ENCODE results near the gene EMC8. TPM values are rescaled to one million over a fixed set of nuclear protein-coding genes. Genes with fewer than 3 reads are reported as not detected.

Gene EMC8
- total RNA-seq, 2 experiments from 2014 or later: 24.0 to 27.6 TPM

- Mint-ChIP-seq H3K4me1 (peaks cover 3% of the 10 kb centered on the region), H3K9me3 (peaks cover 5% of the 10 kb centered on the region), H3K36me3 (ENCODE audit: low read depth) (peaks cover 3% of the 10 kb centered on the region), H3K27me3 (peaks cover 23% of the 10 kb centered on the region), H3K27ac (no peak overlapping the region), H3K4me3 (no peak overlapping the region)
- ChIA-PET CTCF (no interaction called here), POLR2A (no interaction called here)
- DNase-seq: no peak
Measured at GRCh38 chr16:85830821-85831220, 31.5 kb upstream of the EMC8 start.

DNA sequence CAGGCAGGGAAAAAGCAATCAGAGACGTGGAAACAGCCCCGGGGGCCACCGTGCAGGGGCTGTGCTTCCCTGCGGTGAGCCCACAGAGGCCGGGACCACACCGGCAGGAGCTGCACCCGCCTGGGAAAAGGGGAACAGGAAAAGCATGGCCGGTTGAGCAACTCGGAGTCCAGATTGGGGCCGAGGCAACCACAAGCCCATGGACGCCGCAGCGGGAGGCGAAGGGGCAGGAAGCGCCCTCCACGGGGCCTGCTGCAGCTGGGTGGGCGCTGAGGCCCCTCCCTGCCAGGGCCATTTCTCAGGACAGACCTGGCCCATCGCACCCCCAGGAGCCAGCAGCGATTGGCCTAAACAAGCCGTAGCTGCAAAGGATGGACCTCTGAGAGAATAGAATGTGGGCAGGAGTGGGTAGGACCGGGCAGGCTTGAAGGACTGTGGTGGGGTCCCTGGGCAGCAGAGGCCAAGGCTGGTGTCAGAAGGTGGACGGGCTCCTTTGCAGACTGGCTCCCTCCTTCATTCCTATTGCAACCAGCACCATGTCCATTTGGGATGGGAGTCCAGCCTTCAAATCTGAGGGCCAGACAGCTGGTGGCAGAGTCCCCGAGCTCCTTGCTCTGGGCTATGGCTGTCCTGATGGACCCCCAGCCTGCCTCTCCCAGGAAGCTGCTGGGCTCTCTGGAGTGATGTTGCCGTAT, 30.6 kb upstream of the EMC8 start:
- ChIA-PET POLR2A (no interaction called here), CTCF (no interaction called here)
- peaks cover 3% of the 10 kb centered on the region for H3K36me3 Mint-ChIP-seq (ENCODE audit: low read depth)
- H3K27ac Mint-ChIP-seq: no peak overlapping the region
- peaks cover 23% of the 10 kb centered on the region for H3K27me3 Mint-ChIP-seq
- peaks cover 5% of the 10 kb centered on the region for H3K9me3 Mint-ChIP-seq
- DNase-seq: no peak
- H3K4me1 Mint-ChIP-seq: peaks cover 3% of the 10 kb centered on the region
- no peak overlapping the region for H3K4me3 Mint-ChIP-seq

- Mint-ChIP-seq H3K27me3 (peaks cover 23% of the 10 kb centered on the region), H3K4me1 (peaks cover 3% of the 10 kb centered on the region), H3K4me3 (no peak overlapping the region), H3K36me3 (ENCODE audit: low read depth) (peaks cover 3% of the 10 kb centered on the region), H3K27ac (no peak overlapping the region), H3K9me3 (peaks cover 5% of the 10 kb centered on the region)
- no peak for DNase-seq
- ChIA-PET POLR2A (no interaction called here), CTCF (no interaction called here)
Measured at GRCh38 chr16:85829171-85829719, 29.9 kb upstream of the EMC8 start.

- POLR2A ChIA-PET: no interaction called here
Measured at GRCh38 chr16:85828166-85828565, 28.8 kb upstream of the EMC8 start.

DNA sequence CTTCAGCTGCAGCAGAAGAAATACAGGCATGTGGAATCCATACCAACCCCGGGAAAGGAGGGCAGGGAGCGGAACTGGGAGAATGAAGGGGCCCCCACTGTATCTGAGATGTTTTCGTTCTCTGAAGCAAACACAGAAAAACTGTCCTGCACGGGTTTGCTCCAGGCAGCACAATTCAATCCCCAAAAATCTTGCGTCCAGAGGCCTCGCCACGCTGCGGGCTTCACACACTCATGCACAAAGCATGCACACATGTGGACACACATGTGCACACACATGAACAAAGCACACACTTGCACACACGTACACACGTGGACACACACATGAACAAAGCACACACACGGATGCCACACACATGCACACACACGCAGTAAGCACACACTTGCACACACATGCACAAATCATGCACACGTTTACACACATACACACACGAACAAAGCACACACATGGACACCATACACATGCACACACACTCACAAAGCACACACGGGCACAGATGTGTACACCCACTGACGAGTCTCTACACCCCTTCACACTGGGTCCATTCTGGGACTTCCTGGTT, 27.4 kb upstream of the EMC8 start:
- POLR2A ChIA-PET: no interaction called here
- Mint-ChIP-seq H3K4me1 (peaks cover 3% of the 10 kb centered on the region), H3K27ac (no peak overlapping the region), H3K4me3 (no peak overlapping the region), H3K27me3 (peaks cover 19% of the 10 kb centered on the region), H3K36me3 (ENCODE audit: low read depth) (peaks cover 3% of the 10 kb centered on the region), H3K9me3 (peaks cover 5% of the 10 kb centered on the region)
- CTCF ChIA-PET: no interaction called here
- DNase-seq: no peak

More at GRCh38 chr16:85828166-85828565, 28.8 kb upstream of the EMC8 start:
- Mint-ChIP-seq H3K36me3 (ENCODE audit: low read depth) (peaks cover 3% of the 10 kb centered on the region), H3K4me1 (peaks cover 3% of the 10 kb centered on the region), H3K9me3 (peaks cover 5% of the 10 kb centered on the region), H3K27ac (no peak overlapping the region), H3K4me3 (no peak overlapping the region), H3K27me3 (peaks cover 23% of the 10 kb centered on the region)
- CTCF ChIA-PET: no interaction called here
- DNase-seq: no peak

- DNase-seq: no peak
- H3K27me3 Mint-ChIP-seq: peaks cover 8% of the 10 kb centered on the region
- peaks cover 5% of the 10 kb centered on the region for H3K9me3 Mint-ChIP-seq
- ChIA-PET POLR2A (no interaction called here), CTCF (no interaction called here)
- no peak overlapping the region for H3K27ac Mint-ChIP-seq
- peaks cover 3% of the 10 kb centered on the region for H3K36me3 Mint-ChIP-seq (ENCODE audit: low read depth)
- H3K4me3 Mint-ChIP-seq: no peak overlapping the region
- H3K4me1 Mint-ChIP-seq: peaks cover 3% of the 10 kb centered on the region
Measured at GRCh38 chr16:85825326-85825725, 26.0 kb upstream of the EMC8 start.

DNA sequence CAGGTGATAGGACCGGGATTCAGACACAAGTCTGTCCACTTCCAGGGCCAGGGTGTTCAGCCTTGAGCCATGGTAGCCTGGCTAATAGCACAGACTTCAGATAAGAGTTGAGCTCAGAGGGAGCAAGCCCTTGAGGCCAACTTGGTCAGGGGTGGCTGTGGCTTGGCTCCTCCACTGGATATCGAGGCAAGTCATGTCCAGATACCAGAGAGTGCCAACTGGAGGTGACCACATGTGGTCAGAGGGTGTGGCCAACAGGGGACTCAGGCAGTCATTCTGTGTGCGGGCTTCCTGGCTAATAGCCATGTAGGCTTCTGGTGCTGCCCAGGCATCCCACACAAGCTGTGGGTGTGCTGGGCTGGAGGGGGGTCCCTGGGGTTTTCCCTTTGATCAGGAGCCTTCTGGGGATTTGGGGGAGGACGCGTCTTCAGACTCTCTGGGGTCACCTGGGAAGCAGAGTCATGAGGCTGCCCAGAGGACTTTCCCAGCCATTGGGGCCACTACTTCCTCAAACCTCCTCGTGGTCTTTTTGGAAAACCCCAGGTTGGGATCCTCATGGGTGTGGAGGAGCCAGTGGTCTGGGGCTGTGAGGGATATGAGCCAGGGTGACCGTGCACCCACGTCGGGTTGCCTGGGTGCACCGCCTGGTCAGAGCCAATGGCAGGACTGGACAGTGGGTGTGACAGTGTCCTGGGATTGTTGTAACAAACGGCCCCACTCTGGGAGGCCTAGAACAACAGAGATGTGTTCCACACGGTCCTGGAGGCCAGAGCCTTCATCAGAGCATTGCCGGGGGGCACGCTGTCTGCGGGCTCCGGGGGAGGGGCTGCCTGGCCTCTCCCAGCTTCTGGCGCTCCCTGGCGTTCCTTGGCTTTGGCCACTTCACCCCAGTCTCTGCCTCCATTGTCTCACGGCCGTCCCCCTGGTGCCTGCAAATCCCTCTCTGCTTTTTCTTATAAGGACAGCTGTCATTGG, 25.1 kb upstream of the EMC8 start:
- Mint-ChIP-seq H3K4me1 (peaks cover 3% of the 10 kb centered on the region), H3K27me3 (peaks cover 5% of the 10 kb centered on the region), H3K4me3 (no peak overlapping the region), H3K36me3 (ENCODE audit: low read depth) (peaks cover 3% of the 10 kb centered on the region), H3K9me3 (peaks cover 5% of the 10 kb centered on the region), H3K27ac (no peak overlapping the region)
- CTCF ChIA-PET: no interaction called here
- DNase-seq: no peak
- POLR2A ChIA-PET: no interaction called here

- Mint-ChIP-seq H3K9me3 (no peaks in the 10 kb centered on the region), H3K4me1 (peaks cover 4% of the 10 kb centered on the region), H3K36me3 (ENCODE audit: low read depth) (no peaks in the 10 kb centered on the region), H3K4me3 (no peak overlapping the region), H3K27ac (no peak overlapping the region), H3K27me3 (peaks cover 3% of the 10 kb centered on the region)
- POLR2A ChIA-PET: no interaction called here
- CTCF ChIA-PET: interaction anchor here (5.3 kb wide), 1 partner anchor 164 kb away, joined by 53 read pairs; no protein-coding TSS in a partner anchor
- DNase-seq: no peak
Measured at GRCh38 chr16:85823328-85823920, 24.1 kb upstream of the EMC8 start.

- ChIA-PET CTCF (interaction anchor here (0.6 to 5.3 kb wide), 25 partner anchors 9 to 217 kb away, joined by 3 to 53 read pairs (median 6); partner anchors contain the start of gene IRF8), POLR2A (interaction anchor here (0.6 to 1.3 kb wide), 2 partner anchors 165 to 167 kb away, joined by 4 read pairs; no protein-coding TSS in a partner anchor)
- Mint-ChIP-seq H3K4me3 (no peak overlapping the region), H3K4me1 (peaks cover 4% of the 10 kb centered on the region), H3K9me3 (no peaks in the 10 kb centered on the region), H3K36me3 (ENCODE audit: low read depth) (no peaks in the 10 kb centered on the region), H3K27me3 (peaks cover 3% of the 10 kb centered on the region), H3K27ac (no peak overlapping the region)
- no peak for DNase-seq
Measured at GRCh38 chr16:85822145-85822544, 22.8 kb upstream of the EMC8 start.

- Mint-ChIP-seq H3K27ac (no peak overlapping the region), H3K9me3 (no peaks in the 10 kb centered on the region), H3K36me3 (ENCODE audit: low read depth) (no peaks in the 10 kb centered on the region), H3K4me1 (peaks cover 4% of the 10 kb centered on the region), H3K4me3 (no peak overlapping the region), H3K27me3 (peaks cover 3% of the 10 kb centered on the region)
- peak; percentile 73 for DNase-seq
- ChIA-PET CTCF (interaction anchor here (0.6 to 5.3 kb wide), 40 partner anchors 9 to 332 kb away, joined by 3 to 53 read pairs (median 4); partner anchors contain the start of genes GINS2 and IRF8), POLR2A (interaction anchor here (0.6 to 1.3 kb wide), 3 partner anchors 21 to 168 kb away, joined by 4 read pairs; no protein-coding TSS in a partner anchor)
Measured at GRCh38 chr16:85821390-85822135, 22.2 kb upstream of the EMC8 start.

GRCh38 chr16:85820604-85821372, 21.4 kb upstream of the EMC8 start:
- Mint-ChIP-seq H3K4me3 (no peak overlapping the region), H3K4me1 (peaks cover 4% of the 10 kb centered on the region), H3K27ac (no peak overlapping the region), H3K27me3 (peaks cover 3% of the 10 kb centered on the region), H3K9me3 (no peaks in the 10 kb centered on the region), H3K36me3 (ENCODE audit: low read depth) (no peaks in the 10 kb centered on the region)
- ChIA-PET POLR2A (interaction anchor here (1.3 kb wide), 1 partner anchor 166 kb away, joined by 4 read pairs; no protein-coding TSS in a partner anchor), CTCF (interaction anchor here (0.6 to 5.3 kb wide), 33 partner anchors 8 to 333 kb away, joined by 3 to 53 read pairs (median 6); partner anchors contain the start of genes GINS2 and IRF8)
- no peak for DNase-seq
